Adipocyte (in vitro differentiated cells): ENCODE data around the gene MYOM1.

ENCODE experiments used
- DNase-seq: peaks from one replicate; pipeline ENCODE4 v3.0.0-alpha.2; 2015; ENCODE audit warnings: low read depth
- H3K27me3 ChIP-seq: replicated peaks from 2 replicates; pipeline ENCODE4 v1.7.0; 2013; ENCODE audit warnings: mild to moderate bottlenecking, low read length, moderate library complexity; ENCODE audit not compliant: control insufficient read depth, insufficient read depth
- H3K36me3 ChIP-seq: 2 replicates; pipeline ENCODE4 v1.7.0; 2013; ENCODE audit warnings: low read length, mild to moderate bottlenecking, moderate library complexity; ENCODE audit not compliant: control insufficient read depth, insufficient read depth, severe bottlenecking
- H3K4me1 ChIP-seq: 2 replicates; pipeline ENCODE4 v1.7.0; 2013; ENCODE audit warnings: mild to moderate bottlenecking, low read length, moderate library complexity; ENCODE audit not compliant: control insufficient read depth, insufficient read depth
- H3K4me3 ChIP-seq: 2 replicates; pipeline ENCODE4 v1.7.0; 2013; ENCODE audit warnings: mild to moderate bottlenecking, low read length, moderate library complexity
- H3K9ac ChIP-seq: 2 replicates; pipeline ENCODE4 v1.7.0; 2013; ENCODE audit warnings: mild to moderate bottlenecking, low read length, moderate library complexity
- H3K9me3 ChIP-seq: 2 replicates; pipeline ENCODE4 v1.7.0; 2013; ENCODE audit warnings: mild to moderate bottlenecking, low read length, moderate library complexity; ENCODE audit not compliant: control insufficient read depth

Gene MYOM1

DNA sequence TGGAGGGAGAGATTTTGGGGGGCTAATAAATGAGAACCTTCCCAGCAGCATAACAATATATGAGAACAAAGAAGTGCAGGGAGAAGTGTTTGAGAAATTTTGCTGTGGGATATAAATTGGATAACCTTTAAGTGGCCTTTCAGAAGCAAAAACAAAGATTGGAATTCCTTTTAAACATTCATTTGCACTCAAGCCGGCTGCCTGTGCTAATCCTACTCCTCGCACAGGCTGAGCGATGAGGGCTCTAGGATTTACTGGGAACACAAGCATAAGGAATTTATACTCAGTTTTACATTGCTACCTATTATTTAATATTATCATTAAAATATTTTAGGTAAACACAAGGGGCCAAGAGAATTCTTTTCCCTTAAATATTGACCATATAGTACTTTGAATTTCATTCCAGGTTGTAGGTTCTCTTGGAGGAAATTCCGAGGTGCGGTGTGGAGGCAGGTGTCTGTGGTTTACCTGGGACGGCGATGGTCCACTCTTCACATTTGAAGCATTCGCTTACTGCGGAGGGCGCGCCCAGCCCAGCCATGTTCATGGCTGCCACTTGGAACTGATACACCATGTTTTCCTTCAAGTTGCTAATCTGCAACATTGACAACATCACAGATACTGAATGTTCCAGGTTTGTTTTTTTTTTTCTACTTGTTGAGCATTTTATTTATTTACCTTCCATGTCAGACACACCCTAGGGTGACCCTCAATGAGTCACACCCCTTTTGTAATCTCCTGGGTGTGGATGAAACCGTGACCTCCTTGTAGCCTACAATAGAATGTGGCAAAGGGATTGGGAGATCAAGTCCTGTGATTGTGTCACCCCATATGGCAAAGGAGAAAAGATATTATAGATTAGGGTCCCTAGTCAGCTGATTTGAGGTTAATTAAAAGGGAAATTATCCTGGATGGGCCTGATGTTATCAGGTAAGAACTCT is 100.1 kb downstream of the MYOM1 start:
- H3K4me1 ChIP-seq: no peaks in the 10 kb centered on the region
- H3K27me3 ChIP-seq: no peaks in the 10 kb centered on the region
- H3K9ac ChIP-seq: no peak overlapping the region
- no peak for DNase-seq
- no peak overlapping the region for H3K4me3 ChIP-seq
- peaks cover under 1% of the 10 kb centered on the region for H3K9me3 ChIP-seq
- peaks cover 16% of the 10 kb centered on the region for H3K36me3 ChIP-seq

- no peak for DNase-seq
- Histone ChIP-seq H3K4me1 (no peaks in the 10 kb centered on the region), H3K9me3 (no peaks in the 10 kb centered on the region), H3K4me3 (no peak overlapping the region), H3K9ac (no peak overlapping the region), H3K27me3 (no peaks in the 10 kb centered on the region), H3K36me3 (peaks cover 15% of the 10 kb centered on the region)
These were observed 101.4 kb downstream of the MYOM1 start for GRCh38 chr18:3118195-3119010.

GRCh38 chr18:3117493-3118192 is 102.1 kb downstream of the MYOM1 start:
- Histone ChIP-seq H3K4me3 (no peak overlapping the region), H3K9me3 (no peaks in the 10 kb centered on the region), H3K9ac (no peak overlapping the region), H3K4me1 (no peaks in the 10 kb centered on the region), H3K27me3 (no peaks in the 10 kb centered on the region), H3K36me3 (peaks cover 15% of the 10 kb centered on the region)
- DNase-seq: no peak

GRCh38 chr18:3115447-3116030 is 104.2 kb downstream of the MYOM1 start:
- Histone ChIP-seq H3K4me3 (no peak overlapping the region), H3K9me3 (no peaks in the 10 kb centered on the region), H3K9ac (no peak overlapping the region), H3K36me3 (peaks cover 15% of the 10 kb centered on the region), H3K4me1 (peaks cover 6% of the 10 kb centered on the region), H3K27me3 (no peaks in the 10 kb centered on the region)
- no peak for DNase-seq

GRCh38 chr18:3114451-3114850 is 105.3 kb downstream of the MYOM1 start:
- peaks cover 15% of the 10 kb centered on the region for H3K36me3 ChIP-seq
- peak; percentile 13 for DNase-seq
- H3K4me1 ChIP-seq: peaks cover 6% of the 10 kb centered on the region
- no peaks in the 10 kb centered on the region for H3K9me3 ChIP-seq
- H3K27me3 ChIP-seq: no peaks in the 10 kb centered on the region
- no peak overlapping the region for H3K9ac ChIP-seq
- H3K4me3 ChIP-seq: no peak overlapping the region

DNA sequence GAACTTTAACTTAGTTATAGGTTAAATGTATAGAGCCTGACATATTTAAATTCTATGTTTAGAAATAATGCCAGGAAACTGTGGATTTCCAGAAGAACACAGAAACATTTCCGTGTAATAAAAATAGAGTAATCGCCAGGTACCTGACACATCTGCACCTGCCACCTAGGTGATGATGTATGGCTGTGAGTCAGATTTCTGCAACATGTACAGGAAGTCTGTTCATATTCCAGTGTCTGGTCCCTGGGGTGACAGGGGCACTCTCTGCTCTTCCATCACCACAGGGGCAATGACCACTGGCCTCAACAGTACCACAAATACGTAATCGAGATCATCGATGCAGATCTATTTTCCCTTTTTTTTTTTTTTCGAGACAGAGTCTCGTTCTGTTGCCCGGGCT is 105.7 kb downstream of the MYOM1 start:
- no peak overlapping the region for H3K4me3 ChIP-seq
- no peaks in the 10 kb centered on the region for H3K27me3 ChIP-seq
- DNase-seq: no peak
- H3K9ac ChIP-seq: no peak overlapping the region
- H3K4me1 ChIP-seq: peaks cover 6% of the 10 kb centered on the region
- H3K9me3 ChIP-seq: no peaks in the 10 kb centered on the region
- H3K36me3 ChIP-seq: peaks cover 15% of the 10 kb centered on the region

- no peak overlapping the region for H3K4me3 ChIP-seq
- H3K9ac ChIP-seq: no peak overlapping the region
- no peaks in the 10 kb centered on the region for H3K9me3 ChIP-seq
- H3K4me1 ChIP-seq: peaks cover 6% of the 10 kb centered on the region
- peaks cover 15% of the 10 kb centered on the region for H3K36me3 ChIP-seq
- no peak for DNase-seq
- no peaks in the 10 kb centered on the region for H3K27me3 ChIP-seq
These were observed 108.1 kb downstream of the MYOM1 start for GRCh38 chr18:3111523-3112240.

DNA sequence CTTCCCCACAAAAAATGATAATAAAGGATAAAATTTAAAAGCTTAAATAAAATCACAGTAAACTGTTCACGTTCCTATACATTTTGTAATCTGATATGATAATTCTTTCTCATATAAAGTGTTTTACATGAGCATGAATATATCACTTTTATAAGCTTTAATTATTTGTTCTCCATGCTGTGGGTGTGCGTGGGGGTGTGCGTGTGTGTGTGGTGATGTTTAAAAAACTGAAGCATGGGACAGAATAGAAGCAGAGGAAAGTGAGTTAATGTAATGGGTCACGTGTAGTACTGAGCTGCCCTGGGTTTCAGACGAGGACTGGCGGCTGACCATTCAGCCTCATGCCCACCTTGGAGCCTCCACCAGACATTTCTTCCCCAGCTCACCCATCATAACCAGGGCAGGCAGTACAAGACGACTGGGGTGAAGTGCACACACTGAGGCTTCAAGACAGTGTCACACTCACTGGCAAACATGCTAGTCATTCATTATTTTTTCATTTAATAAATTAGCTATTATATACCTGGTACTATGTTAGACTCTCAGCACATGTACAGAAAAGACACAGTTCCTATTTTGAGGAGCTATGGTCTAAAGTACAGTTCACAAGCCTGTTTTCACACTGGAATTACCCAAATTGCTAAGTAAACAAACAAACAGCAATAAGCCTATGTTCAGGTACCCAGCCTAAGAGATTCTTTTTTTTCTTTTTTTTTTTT is 109.6 kb downstream of the MYOM1 start:
- H3K9ac ChIP-seq: no peak overlapping the region
- H3K9me3 ChIP-seq: no peaks in the 10 kb centered on the region
- no peak for DNase-seq
- H3K36me3 ChIP-seq: peaks cover 3% of the 10 kb centered on the region
- no peaks in the 10 kb centered on the region for H3K27me3 ChIP-seq
- peaks cover 6% of the 10 kb centered on the region for H3K4me1 ChIP-seq
- no peak overlapping the region for H3K4me3 ChIP-seq

DNA sequence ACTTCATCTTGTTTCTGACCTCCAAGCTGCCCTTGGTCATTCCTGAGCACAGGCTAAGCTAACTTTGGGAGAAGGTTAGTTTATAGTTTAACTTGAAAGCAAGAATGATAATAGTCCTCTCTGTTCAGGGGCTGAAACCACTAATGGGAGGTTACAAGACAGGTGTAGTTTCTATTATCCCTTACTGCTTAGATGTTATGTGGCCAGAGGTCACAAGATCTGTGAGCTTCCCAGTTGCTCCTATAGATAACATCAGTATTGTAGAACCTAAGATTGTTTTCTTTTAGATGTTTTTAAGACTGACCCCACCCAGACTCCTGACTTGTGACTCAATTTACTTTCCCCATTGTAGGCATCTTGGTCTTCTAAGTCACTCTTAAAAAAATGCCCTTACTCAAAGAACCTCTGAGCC is 112.0 kb downstream of the MYOM1 start:
- no peaks in the 10 kb centered on the region for H3K36me3 ChIP-seq
- H3K4me1 ChIP-seq: peaks cover 27% of the 10 kb centered on the region
- no peak overlapping the region for H3K9ac ChIP-seq
- H3K4me3 ChIP-seq: no peak overlapping the region
- no peaks in the 10 kb centered on the region for H3K27me3 ChIP-seq
- no peaks in the 10 kb centered on the region for H3K9me3 ChIP-seq
- DNase-seq: no peak
